ENCODE measurements around the gene TMSB10. TPM values are rescaled to one million over a fixed set of nuclear protein-coding genes. Genes with fewer than 3 reads are reported as not detected.

The TMSB10 gene
- total and polyA plus RNA-seq, 2 experiments from 2014 or later = 834 to 2,942 TPM

GRCh38 chr2:84942166-84942565, 36.7 kb downstream of the TMSB10 start:
- TF ChIP-seq ZNF462 (CRISPR knock-in tag; IDR thresholded peaks at IDR 0.05) (no peak), EZH2 (IDR thresholded peaks at IDR 0.05; ENCODE audit: low read depth, unreplicated experiment) (no peak)
- Histone ChIP-seq H3K4me3 (no peak overlapping the region), H3K4me1 (ENCODE audit: insufficient read depth) (peaks cover 27% of the 10 kb centered on the region), H2AFZ (no peak overlapping the region), H3K36me3 (ENCODE audit: insufficient read depth) (no peaks in the 10 kb centered on the region), H3F3A (replicated peaks; ENCODE audit: low read depth) (0 out of 2 replicates have a peak, but pooled peaks cover 3% of the 10 kb centered on the region), H3K27me3 (ENCODE audit: insufficient read depth) (no peaks in the 10 kb centered on the region), H3K4me2 (no peak overlapping the region), H3K27ac (ENCODE audit: low read depth) (no peak overlapping the region), H4K20me1 (replicated peaks; ENCODE audit: insufficient read depth) (no peaks in the 10 kb centered on the region; the same call in 1 of the 2 replicates), H3K9me2 (ENCODE audit: insufficient read depth) (no peaks in the 10 kb centered on the region), H3K79me2 (replicated peaks; ENCODE audit: insufficient read depth) (no peaks in the 10 kb centered on the region)
- ATAC-seq (no peak), DNase-seq (ENCODE audit: low spot score) (no peak)
- no peak overlapping the region for H3K4me3 Mint-ChIP-seq
- H3K27ac Mint-ChIP-seq = no peak overlapping the region
- no peaks in the 10 kb centered on the region for H3K9me3 Mint-ChIP-seq
- peaks cover 38% of the 10 kb centered on the region for H3K4me1 Mint-ChIP-seq
- H3K27me3 Mint-ChIP-seq (ENCODE audit: insufficient read depth, low read depth, poor library complexity) = peaks cover 19% of the 10 kb centered on the region
- no peaks in the 10 kb centered on the region for H3K36me3 Mint-ChIP-seq (ENCODE audit: low read depth)

GRCh38 chr2:84942964-84943421, 37.5 kb downstream of the TMSB10 start:
- ATAC-seq = no peak
- Mint-ChIP-seq H3K9me3 (no peaks in the 10 kb centered on the region), H3K4me3 (no peak overlapping the region), H3K27ac (peak overlapping the region; percentile 48; the same call in 1 of the 2 replicates), H3K36me3 (ENCODE audit: low read depth) (no peaks in the 10 kb centered on the region), H3K4me1 (peaks cover 38% of the 10 kb centered on the region), H3K27me3 (ENCODE audit: insufficient read depth, low read depth, poor library complexity) (peaks cover 15% of the 10 kb centered on the region)
- Histone ChIP-seq H3K4me1 (ENCODE audit: insufficient read depth) (peaks cover 27% of the 10 kb centered on the region), H3F3A (replicated peaks; ENCODE audit: low read depth) (0 out of 2 replicates have a peak, but pooled peaks cover 3% of the 10 kb centered on the region), H3K4me3 (no peak overlapping the region), H3K27me3 (ENCODE audit: insufficient read depth) (no peaks in the 10 kb centered on the region), H3K27ac (ENCODE audit: low read depth) (no peak overlapping the region), H2AFZ (no peak overlapping the region), H3K9me2 (ENCODE audit: insufficient read depth) (no peaks in the 10 kb centered on the region), H4K20me1 (replicated peaks; ENCODE audit: insufficient read depth) (no peaks in the 10 kb centered on the region; the same call in 1 of the 2 replicates), H3K36me3 (ENCODE audit: insufficient read depth) (no peaks in the 10 kb centered on the region), H3K79me2 (replicated peaks; ENCODE audit: insufficient read depth) (no peaks in the 10 kb centered on the region), H3K4me2 (no peak overlapping the region)
- DNase-seq (ENCODE audit: low spot score) = no peak
- no peak for TF ChIP-seq ZNF114 (CRISPR knock-in tag; IDR thresholded peaks at IDR 0.05)

Measured in GM23338 (cell line).